CD4-positive, alpha-beta memory T cell (primary cell): ENCODE data around the gene L3MBTL4. TPM values are rescaled to one million over a fixed set of nuclear protein-coding genes. Genes with fewer than 3 reads are reported as not detected.
"Not testable (repeated sequence)": the region's sequence is repeated elsewhere in the genome, so short reads cannot be mapped to it uniquely, and the experiment has no call there.

Source experiments
- CTCF ChIA-PET: fragments of 350-600 bp; sonication (Branson Sonifier 250); formaldehyde crosslinking; loops from one replicate; lab custom pipeline; 2021; ENCODE audit warnings: inconsistent platforms; ENCODE audit not compliant: partially characterized antibody; lab: Charles Lee
- POLR2A ChIA-PET: fragments of 350-600 bp; sonication (Branson Sonifier 250); formaldehyde crosslinking; loops from one replicate; lab custom pipeline; 2021; ENCODE audit not compliant: partially characterized antibody; lab: Charles Lee
- DNase-seq, 5 donors: peaks; one replicate each; pipeline versions ENCODE4 v3.0.0 to v3.0.0-alpha.2; 2020 to 2022; ENCODE audit warnings: mixed read lengths in 1 of 5
- H3K27ac ChIP-seq: one replicate; pipeline ENCODE4 v1.7.0; 2013; ENCODE audit warnings: low read depth, low read length
- H3K27me3 ChIP-seq: 2 replicates; pipeline ENCODE4 v1.7.0; 2013; ENCODE audit warnings: mild to moderate bottlenecking, low read length, moderate library complexity; ENCODE audit not compliant: insufficient read depth
- H3K36me3 ChIP-seq: 2 replicates; pipeline ENCODE4 v1.7.0; 2013; ENCODE audit warnings: mild to moderate bottlenecking, low read length, moderate library complexity; ENCODE audit not compliant: insufficient read depth
- H3K4me1 ChIP-seq: 2 replicates; pipeline ENCODE4 v1.7.0; 2013; ENCODE audit warnings: mild to moderate bottlenecking, low read length, moderate library complexity; ENCODE audit not compliant: insufficient read depth
- H3K4me3 ChIP-seq, 2 donors: one replicate each; pipeline ENCODE4 v1.7.0; 2013; ENCODE audit warnings: low read length in 2 of 2, mild to moderate bottlenecking in 1 of 2
- H3K9me3 ChIP-seq, 2 donors: one replicate each; pipeline ENCODE4 v1.7.0; 2013; ENCODE audit warnings: low read length in 2 of 2, control low read depth in 1 of 2; ENCODE audit not compliant: control insufficient read depth in 1 of 2
- H3K27ac Mint-ChIP-seq, 7 donors: one replicate each; pipeline ENCODE4 v1.8.0; 2020 to 2021; ENCODE audit warnings: mixed read lengths in 7 of 7, mild to moderate bottlenecking in 6 of 7, inconsistent platforms in 3 of 7, moderate library complexity in 3 of 7
- H3K27me3 Mint-ChIP-seq, 2 donors: one replicate each; pipeline ENCODE4 v1.8.0; 2020 to 2021; ENCODE audit warnings: mixed read lengths in 2 of 2
- H3K36me3 Mint-ChIP-seq, 2 donors: one replicate each; pipeline ENCODE4 v1.8.0; 2020 to 2021; ENCODE audit warnings: mixed read lengths in 2 of 2, inconsistent platforms in 1 of 2, mild to moderate bottlenecking in 1 of 2
- H3K4me1 Mint-ChIP-seq, 4 donors: one replicate each; pipeline ENCODE4 v1.8.0; 2020 to 2021; ENCODE audit warnings: mixed read lengths in 4 of 4, mild to moderate bottlenecking in 1 of 4
- H3K4me3 Mint-ChIP-seq, 8 donors: one replicate each; pipeline ENCODE4 v1.8.0; 2020 to 2021; ENCODE audit warnings: mixed read lengths in 8 of 8, mild to moderate bottlenecking in 7 of 8, moderate library complexity in 6 of 8, inconsistent platforms in 3 of 8
- H3K9me3 Mint-ChIP-seq, 8 donors: one replicate each; pipeline ENCODE4 v1.8.0; 2020 to 2021; ENCODE audit warnings: mixed read lengths in 8 of 8, mild to moderate bottlenecking in 5 of 8, inconsistent platforms in 3 of 8, moderate library complexity in 1 of 8
- intact Hi-C: fragments of 100-400 bp; cut with micrococcal nuclease; formaldehyde crosslinking; loops from one replicate; pipeline ENCODE4 v1.15.1; 2023
- polyA plus RNA-seq, 2 donors: library from polyadenylated mRNA; unstranded; fragments of 300-500 nt; fragmentation: Illumina TruSeq; gene quantifications; one replicate each; pipeline ENCODE4 v1.2.3, GENCODE V29; 2021
- total RNA-seq, 2 experiments: library from RNA; stranded (reverse); gene quantifications; one replicate each; pipeline ENCODE4 v1.2.3, GENCODE V29; 2021

Gene L3MBTL4
- total and polyA plus RNA-seq, 4 experiments from 2014 or later, result 0.49 to 0.53 TPM; not detected in 2

GRCh38 chr18:6280211-6280743 lies 134.4 kb downstream of the L3MBTL4 start:
- Mint-ChIP-seq H3K27me3 (peaks cover 0 to 1% of the 10 kb centered on the region in 2 donors), H3K4me3 (no peak overlapping the region), H3K27ac (no peak overlapping the region), H3K4me1 (no peaks in the 10 kb centered on the region), H3K9me3 (peaks cover 0 to 9% (median 6%) of the 10 kb centered on the region in 8 donors), H3K36me3 (no peaks in the 10 kb centered on the region)
- ChIA-PET CTCF (no interaction called here), POLR2A (no interaction called here)
- Histone ChIP-seq H3K27ac (no peak overlapping the region), H3K4me1 (no peaks in the 10 kb centered on the region), H3K36me3 (no peaks in the 10 kb centered on the region), H3K27me3 (no peaks in the 10 kb centered on the region), H3K9me3 (no peaks in the 10 kb centered on the region), H3K4me3 (no peak overlapping the region)
- intact Hi-C loops, result no loop called here
- DNase-seq, result no peak

- Mint-ChIP-seq H3K27ac (no peak overlapping the region), H3K27me3 (peaks cover 0 to 1% of the 10 kb centered on the region in 2 donors), H3K9me3 (peaks cover under 1 to 7% (median 5%) of the 10 kb centered on the region in 8 donors), H3K4me3 (no peak overlapping the region), H3K36me3 (no peaks in the 10 kb centered on the region), H3K4me1 (no peaks in the 10 kb centered on the region)
- Histone ChIP-seq H3K4me3 (no peak overlapping the region), H3K9me3 (no peaks in the 10 kb centered on the region), H3K36me3 (no peaks in the 10 kb centered on the region), H3K27ac (no peak overlapping the region), H3K4me1 (no peaks in the 10 kb centered on the region), H3K27me3 (no peaks in the 10 kb centered on the region)
- DNase-seq, result no peak
- ChIA-PET POLR2A (no interaction called here), CTCF (no interaction called here)
- intact Hi-C loops, result no loop called here
Observed at GRCh38 chr18:6279308-6279707, 135.4 kb downstream of the L3MBTL4 start.

GRCh38 chr18:6273423-6273822 lies 141.3 kb downstream of the L3MBTL4 start:
- Histone ChIP-seq H3K36me3 (no peaks in the 10 kb centered on the region), H3K4me3 (no peak overlapping the region), H3K27ac (no peak overlapping the region), H3K4me1 (no peaks in the 10 kb centered on the region), H3K9me3 (no peaks in the 10 kb centered on the region), H3K27me3 (no peaks in the 10 kb centered on the region)
- H3K27me3 Mint-ChIP-seq, result no peaks in the 10 kb centered on the region
- no peak overlapping the region for H3K27ac Mint-ChIP-seq
- peaks cover 0 to 16% (median 4%) of the 10 kb centered on the region in 8 donors for H3K9me3 Mint-ChIP-seq
- intact Hi-C loops, result no loop called here
- POLR2A ChIA-PET, result no interaction called here
- DNase-seq, result no peak
- no peaks in the 10 kb centered on the region for H3K4me1 Mint-ChIP-seq
- H3K36me3 Mint-ChIP-seq, result no peaks in the 10 kb centered on the region
- CTCF ChIA-PET, result no interaction called here
- H3K4me3 Mint-ChIP-seq, result no peak overlapping the region

GRCh38 chr18:6272144-6272543 lies 142.6 kb downstream of the L3MBTL4 start:
- H3K27ac Mint-ChIP-seq, DNase-seq, H3K4me3 Mint-ChIP-seq, H3K27ac ChIP-seq, H3K27me3 ChIP-seq, H3K27me3 Mint-ChIP-seq, CTCF ChIA-PET, H3K36me3 ChIP-seq, H3K4me1 ChIP-seq, intact Hi-C loops, H3K36me3 Mint-ChIP-seq, H3K9me3 ChIP-seq, H3K4me3 ChIP-seq, POLR2A ChIA-PET, H3K4me1 Mint-ChIP-seq: not testable (repeated sequence)
- peaks cover 0 to 16% (median 4%) of the 10 kb centered on the region in 8 donors for H3K9me3 Mint-ChIP-seq

GRCh38 chr18:6271585-6271984 lies 143.1 kb downstream of the L3MBTL4 start:
- no peak overlapping the region for H3K4me3 ChIP-seq
- H3K27ac ChIP-seq, result no peak overlapping the region
- H3K27me3 Mint-ChIP-seq, result no peaks in the 10 kb centered on the region
- CTCF ChIA-PET, result no interaction called here
- H3K27ac Mint-ChIP-seq, result no peak overlapping the region
- H3K9me3 ChIP-seq, result no peaks in the 10 kb centered on the region
- no peaks in the 10 kb centered on the region for H3K36me3 ChIP-seq
- H3K9me3 Mint-ChIP-seq, result peaks cover 0 to 16% (median 4%) of the 10 kb centered on the region in 8 donors
- no peaks in the 10 kb centered on the region for H3K4me1 ChIP-seq
- POLR2A ChIA-PET, result no interaction called here
- H3K4me3 Mint-ChIP-seq, result no peak overlapping the region
- intact Hi-C loops, result no loop called here
- no peaks in the 10 kb centered on the region for H3K27me3 ChIP-seq
- no peaks in the 10 kb centered on the region for H3K36me3 Mint-ChIP-seq
- no peak for DNase-seq
- no peaks in the 10 kb centered on the region for H3K4me1 Mint-ChIP-seq

GRCh38 chr18:6270771-6271216 lies 143.9 kb downstream of the L3MBTL4 start:
- ChIA-PET POLR2A (no interaction called here), CTCF (no interaction called here)
- Mint-ChIP-seq H3K27ac (no peak overlapping the region), H3K4me1 (no peaks in the 10 kb centered on the region), H3K27me3 (no peaks in the 10 kb centered on the region), H3K36me3 (no peaks in the 10 kb centered on the region), H3K9me3 (peaks cover 0 to 16% (median 4%) of the 10 kb centered on the region in 8 donors), H3K4me3 (no peak overlapping the region)
- Histone ChIP-seq H3K36me3 (no peaks in the 10 kb centered on the region), H3K27me3 (no peaks in the 10 kb centered on the region), H3K4me3 (no peak overlapping the region), H3K9me3 (no peaks in the 10 kb centered on the region), H3K27ac (no peak overlapping the region), H3K4me1 (no peaks in the 10 kb centered on the region)
- intact Hi-C loops, result no loop called here
- no peak for DNase-seq

- no peaks in the 10 kb centered on the region for H3K4me1 ChIP-seq
- Mint-ChIP-seq H3K36me3 (no peaks in the 10 kb centered on the region), H3K4me3 (peak overlapping the region in 2 of 8 donors; percentile 22 to 44), H3K27me3 (no peaks in the 10 kb centered on the region), H3K4me1 (no peaks in the 10 kb centered on the region), H3K9me3 (peaks cover 0 to 16% (median 4%) of the 10 kb centered on the region in 8 donors), H3K27ac (no peak overlapping the region)
- intact Hi-C loops, result no loop called here
- no peaks in the 10 kb centered on the region for H3K27me3 ChIP-seq
- no peak for DNase-seq
- POLR2A ChIA-PET, result no interaction called here
- H3K9me3 ChIP-seq, result no peaks in the 10 kb centered on the region
- no peak overlapping the region for H3K4me3 ChIP-seq
- no peak overlapping the region for H3K27ac ChIP-seq
- CTCF ChIA-PET, result no interaction called here
- no peaks in the 10 kb centered on the region for H3K36me3 ChIP-seq
Observed at GRCh38 chr18:6269660-6270332, 144.9 kb downstream of the L3MBTL4 start.
